ES-I3 (cell line): ENCODE measurements around the gene SLC25A30.
"Not testable (repeated sequence)": the region's sequence is repeated elsewhere in the genome, so short reads cannot be mapped to it uniquely, and the experiment has no call there.

Experiments
- H3K36me3 ChIP-seq: 2 replicates; pipeline ENCODE4 v1.6.1; 2013; ENCODE audit warnings: mild to moderate bottlenecking, low read length, control low read depth, moderate library complexity; ENCODE audit not compliant: insufficient read depth
- H3K4me1 ChIP-seq: 2 replicates; pipeline ENCODE4 v1.6.1; 2013; ENCODE audit warnings: mild to moderate bottlenecking, control low read depth, low read length; ENCODE audit not compliant: insufficient read depth
- H3K9ac ChIP-seq: 2 replicates; pipeline ENCODE4 v1.6.1; 2013; ENCODE audit warnings: low read depth, mild to moderate bottlenecking, low read length, moderate library complexity
- H3K9me3 ChIP-seq: 2 replicates; pipeline ENCODE4 v1.6.1; 2013; ENCODE audit warnings: mild to moderate bottlenecking, low read length, moderate library complexity; ENCODE audit not compliant: control insufficient read depth, insufficient read depth

SLC25A30 gene

GRCh38 chr13:45390348-45390747, 27.8 kb downstream of the SLC25A30 start:
- not testable (repeated sequence) for H3K9ac ChIP-seq, H3K4me1 ChIP-seq, H3K36me3 ChIP-seq, H3K9me3 ChIP-seq

- no peaks in the 10 kb centered on the region; the same call in 1 of the 2 replicates for H3K36me3 ChIP-seq
- H3K9ac ChIP-seq = no peak overlapping the region
- no peaks in the 10 kb centered on the region for H3K4me1 ChIP-seq
- no peaks in the 10 kb centered on the region for H3K9me3 ChIP-seq
Observed at GRCh38 chr13:45388664-45389063, 29.5 kb downstream of the SLC25A30 start.

DNA sequence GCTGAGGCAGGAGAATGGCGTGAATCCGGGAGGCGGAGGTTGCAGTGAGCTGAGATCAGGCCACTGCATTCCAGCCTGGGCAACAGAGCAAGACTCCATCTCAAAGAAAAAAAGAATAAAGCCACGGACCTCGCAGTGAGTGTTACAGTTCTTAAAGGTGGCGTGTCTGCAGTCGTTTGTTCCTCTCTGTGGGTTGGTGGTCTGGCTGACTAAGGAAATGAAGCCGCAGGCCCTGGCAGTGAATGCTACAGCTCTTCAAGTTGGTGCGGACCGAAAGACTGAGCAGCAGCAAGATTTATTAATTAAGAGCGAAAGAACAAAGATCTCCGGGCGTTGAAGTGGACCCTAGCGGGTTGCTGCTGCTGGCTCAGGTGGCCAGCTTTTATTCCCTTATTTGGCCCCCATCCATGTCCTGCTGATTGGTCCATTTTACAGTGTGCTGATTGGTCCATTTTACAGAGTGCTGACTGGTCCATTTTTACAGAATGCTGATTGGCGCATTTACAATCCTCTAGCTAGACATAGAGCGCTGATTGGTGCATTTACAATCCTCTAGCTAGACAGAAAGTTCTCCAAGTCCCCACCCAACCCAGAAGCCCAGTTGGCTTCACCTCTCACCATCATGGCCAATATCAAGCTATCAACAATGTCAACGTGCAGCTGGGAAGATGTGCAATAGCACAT, 31.1 kb downstream of the SLC25A30 start:
- H3K9me3 ChIP-seq = not testable (repeated sequence)

DNA sequence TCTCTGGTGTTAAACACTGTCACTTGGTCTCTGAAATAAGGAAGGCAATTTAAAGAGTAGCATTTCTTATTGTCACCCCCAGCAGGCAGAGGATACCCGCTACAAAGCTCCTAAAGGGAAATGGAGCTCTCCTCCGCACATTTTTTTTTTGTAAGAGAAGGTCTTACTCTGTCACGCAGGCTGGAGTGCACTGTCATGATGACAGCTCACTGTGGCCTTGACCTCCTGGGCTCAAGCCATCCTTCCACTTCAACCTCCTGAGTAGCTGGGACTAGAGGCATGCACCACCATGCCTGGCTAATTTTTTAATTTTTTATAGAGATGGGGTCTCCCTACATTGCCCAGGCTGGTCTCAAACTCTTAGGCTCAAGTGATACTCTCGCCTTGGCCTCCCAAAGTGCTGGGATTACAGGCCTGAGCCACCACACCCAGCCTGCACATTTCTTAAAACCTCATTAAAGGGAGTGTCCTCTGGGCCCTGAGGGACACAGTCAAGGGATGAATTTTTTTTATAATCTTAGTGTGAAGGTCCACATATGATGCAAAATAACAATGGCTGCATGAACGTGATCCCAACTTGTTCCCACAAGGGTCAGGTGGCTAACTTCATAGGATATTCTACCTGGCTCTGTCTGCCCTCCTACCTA, 32.1 kb downstream of the SLC25A30 start:
- Histone ChIP-seq H3K9me3 (no peaks in the 10 kb centered on the region), H3K9ac (no peak overlapping the region), H3K4me1 (no peaks in the 10 kb centered on the region), H3K36me3 (no peaks in the 10 kb centered on the region; the same call in 1 of the 2 replicates)

More for the DNA sequence above, 31.1 kb downstream of the SLC25A30 start:
- H3K4me1 ChIP-seq, H3K9ac ChIP-seq, H3K36me3 ChIP-seq: not testable (repeated sequence)

- no peaks in the 10 kb centered on the region for H3K4me1 ChIP-seq
- no peaks in the 10 kb centered on the region; the same call in 1 of the 2 replicates for H3K36me3 ChIP-seq
- no peaks in the 10 kb centered on the region for H3K9me3 ChIP-seq
- H3K9ac ChIP-seq = no peak overlapping the region
Observed at GRCh38 chr13:45385320-45385719, 32.9 kb downstream of the SLC25A30 start.

GRCh38 chr13:45384474-45385174, 33.5 kb downstream of the SLC25A30 start:
- H3K36me3 ChIP-seq = no peaks in the 10 kb centered on the region; the same call in 1 of the 2 replicates
- H3K9me3 ChIP-seq = no peaks in the 10 kb centered on the region
- no peaks in the 10 kb centered on the region for H3K4me1 ChIP-seq
- H3K9ac ChIP-seq = no peak overlapping the region

DNA sequence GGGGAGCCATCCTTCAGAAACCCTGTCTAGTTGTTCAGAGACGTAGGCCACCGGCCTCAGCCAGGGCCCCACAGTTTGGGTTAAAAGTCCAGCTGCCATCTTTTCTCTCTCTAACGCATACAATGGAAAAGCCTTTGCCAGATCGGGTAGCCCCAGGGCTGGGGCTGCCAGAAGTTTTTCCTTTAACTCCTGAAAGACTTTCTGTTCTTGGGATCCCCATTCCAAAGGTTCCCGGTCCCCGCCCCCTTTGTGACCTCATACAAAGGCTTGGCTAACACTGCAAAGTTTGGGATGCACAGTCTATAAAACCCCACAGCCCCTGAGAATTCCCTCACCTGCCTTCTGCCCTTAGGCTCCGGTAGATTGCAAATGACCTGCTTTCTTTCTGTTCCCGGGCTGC, 35.4 kb downstream of the SLC25A30 start:
- H3K9me3 ChIP-seq, H3K9ac ChIP-seq, H3K36me3 ChIP-seq, H3K4me1 ChIP-seq: not testable (repeated sequence)

GRCh38 chr13:45381196-45381595, 37.0 kb downstream of the SLC25A30 start:
- no peak overlapping the region for H3K9ac ChIP-seq
- no peaks in the 10 kb centered on the region for H3K9me3 ChIP-seq

DNA sequence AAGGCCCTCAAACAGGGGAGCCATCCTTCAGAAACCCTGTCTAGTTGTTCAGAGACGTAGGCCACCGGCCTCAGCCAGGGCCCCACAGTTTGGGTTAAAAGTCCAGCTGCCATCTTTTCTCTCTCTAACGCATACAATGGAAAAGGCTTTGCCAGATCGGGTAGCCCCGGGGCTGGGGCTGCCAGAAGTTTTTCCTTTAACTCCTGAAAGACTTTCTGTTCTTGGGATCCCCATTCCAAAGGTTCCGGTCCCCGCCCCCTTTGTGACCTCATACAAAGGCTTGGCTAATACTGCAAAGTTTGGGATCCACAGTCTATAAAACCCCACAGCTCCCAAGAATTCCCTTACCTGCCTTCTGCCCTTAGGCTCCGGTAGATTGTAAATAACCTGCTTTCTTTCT, 37.5 kb downstream of the SLC25A30 start:
- not testable (repeated sequence) for H3K4me1 ChIP-seq, H3K36me3 ChIP-seq, H3K9ac ChIP-seq, H3K9me3 ChIP-seq

More at GRCh38 chr13:45381196-45381595, 37.0 kb downstream of the SLC25A30 start:
- Histone ChIP-seq H3K4me1 (no peaks in the 10 kb centered on the region; the same call in 1 of the 2 replicates), H3K36me3 (no peaks in the 10 kb centered on the region; the same call in 1 of the 2 replicates)

DNA sequence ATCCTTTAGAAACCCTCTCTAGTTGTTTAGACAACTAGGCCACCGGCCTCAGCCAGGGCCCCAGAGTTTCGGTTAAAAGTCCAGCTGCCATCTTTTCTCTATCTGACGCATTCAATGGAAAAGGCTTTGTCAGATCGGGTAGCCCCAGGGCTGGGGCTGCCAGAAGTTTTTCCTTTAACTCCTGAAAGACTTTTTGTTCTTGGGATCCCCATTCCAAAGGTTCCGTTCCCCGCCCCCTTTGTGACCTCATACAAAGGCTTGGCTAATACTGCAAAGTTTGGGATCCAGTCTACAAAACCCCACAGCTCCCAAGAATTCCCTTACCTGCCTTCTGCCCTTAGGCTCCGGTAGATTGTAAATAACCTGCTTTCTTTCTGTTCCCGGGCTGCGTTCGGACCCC, 38.7 kb downstream of the SLC25A30 start:
- not testable (repeated sequence) for H3K9me3 ChIP-seq, H3K36me3 ChIP-seq, H3K4me1 ChIP-seq, H3K9ac ChIP-seq

GRCh38 chr13:45378786-45379185, 39.4 kb downstream of the SLC25A30 start:
- H3K36me3 ChIP-seq, H3K9ac ChIP-seq, H3K9me3 ChIP-seq, H3K4me1 ChIP-seq: not testable (repeated sequence)

GRCh38 chr13:45377314-45377713, 40.9 kb downstream of the SLC25A30 start:
- H3K9me3 ChIP-seq, H3K4me1 ChIP-seq, H3K36me3 ChIP-seq, H3K9ac ChIP-seq: not testable (repeated sequence)

DNA sequence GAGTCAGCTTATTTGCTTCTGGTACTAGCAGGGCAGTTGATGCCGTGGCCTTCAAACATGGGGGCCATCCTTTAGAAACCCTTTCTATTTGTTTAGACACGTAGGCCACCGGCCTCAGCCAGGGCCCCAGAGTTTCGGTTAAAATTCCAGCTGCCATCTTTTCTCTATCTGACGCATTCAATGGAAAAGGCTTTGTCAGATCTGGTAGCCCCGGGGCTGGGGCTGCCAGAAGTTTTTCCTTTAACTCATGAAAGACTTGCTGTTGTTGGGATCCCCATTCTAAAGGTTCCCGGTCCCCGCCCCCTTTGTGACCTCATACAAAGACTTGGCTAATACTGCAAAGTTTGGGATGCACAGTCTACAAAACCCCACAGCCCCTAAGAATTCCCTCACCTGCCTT, 41.5 kb downstream of the SLC25A30 start:
- H3K4me1 ChIP-seq, H3K36me3 ChIP-seq, H3K9ac ChIP-seq, H3K9me3 ChIP-seq: not testable (repeated sequence)

DNA sequence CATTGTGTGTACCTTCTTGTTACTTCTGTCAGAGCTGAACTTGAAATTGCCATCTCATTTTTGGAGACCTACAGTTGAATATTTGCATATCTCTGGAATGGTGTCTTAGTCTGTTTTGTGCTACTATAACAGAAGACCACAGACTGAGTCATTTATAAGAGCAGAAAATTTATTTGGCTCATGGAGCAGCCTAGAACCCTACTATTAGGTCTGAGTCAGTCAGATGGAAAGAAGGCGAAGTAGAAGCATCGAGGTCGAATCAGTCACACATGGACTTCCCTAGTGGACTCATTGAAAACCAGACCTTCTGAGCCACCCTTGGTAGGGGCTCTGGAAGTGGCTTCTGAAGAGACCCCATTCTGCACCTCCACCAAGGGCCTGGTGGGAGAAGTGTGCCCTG, 43.3 kb downstream of the SLC25A30 start:
- Histone ChIP-seq H3K9ac (no peak overlapping the region), H3K36me3 (no peaks in the 10 kb centered on the region), H3K9me3 (no peaks in the 10 kb centered on the region), H3K4me1 (peaks cover 2% of the 10 kb centered on the region; the same call in 1 of the 2 replicates)

DNA sequence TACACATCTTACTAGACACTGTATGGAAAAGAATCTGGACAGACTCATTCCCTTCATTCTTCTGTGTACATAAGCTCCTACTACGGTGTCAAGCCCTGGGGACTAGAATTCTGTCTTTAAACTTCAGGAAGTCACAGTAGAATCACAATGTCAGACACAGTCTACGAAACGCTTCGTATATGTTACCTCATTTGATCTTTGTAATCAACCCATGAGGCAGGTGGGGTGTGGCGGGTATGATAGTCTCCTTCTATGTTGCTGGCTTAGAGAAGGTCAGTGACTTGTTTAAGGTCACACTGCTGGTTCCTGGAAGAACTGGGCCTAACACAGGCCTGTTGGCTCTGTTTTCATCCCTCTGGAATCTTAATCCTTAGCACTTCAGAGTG, 45.0 kb downstream of the SLC25A30 start:
- Histone ChIP-seq H3K9me3 (no peaks in the 10 kb centered on the region), H3K9ac (no peak overlapping the region), H3K4me1 (peaks cover 8% of the 10 kb centered on the region), H3K36me3 (no peaks in the 10 kb centered on the region)
